Measurements from ENCODE around the gene BBOX1.

- TF ChIP-seq POLR2A (IDR thresholded peaks at IDR 0.05), result no peak
- no peak for TF ChIP-seq CTCF (IDR thresholded peaks at IDR 0.05)
Measured at GRCh38 chr11:27130806-27131205, 90.2 kb downstream of the BBOX1 start.

All from thyroid gland (tissue), 4 donors.